Measurements from ENCODE around the gene KCNH6.

KCNH6 gene

GRCh38 chr17:63534816-63535455, 11.8 kb downstream of the KCNH6 start:
- no peak for DNase-seq

DNA sequence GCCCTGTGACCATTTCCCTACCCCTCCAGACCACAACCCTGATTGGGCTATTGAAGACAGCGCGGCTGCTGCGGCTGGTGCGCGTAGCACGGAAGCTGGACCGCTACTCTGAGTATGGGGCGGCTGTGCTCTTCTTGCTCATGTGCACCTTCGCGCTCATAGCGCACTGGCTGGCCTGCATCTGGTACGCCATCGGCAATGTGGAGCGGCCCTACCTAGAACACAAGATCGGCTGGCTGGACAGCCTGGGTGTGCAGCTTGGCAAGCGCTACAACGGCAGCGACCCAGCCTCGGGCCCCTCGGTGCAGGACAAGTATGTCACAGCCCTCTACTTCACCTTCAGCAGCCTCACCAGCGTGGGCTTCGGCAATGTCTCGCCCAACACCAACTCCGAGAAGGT, 12.5 kb downstream of the KCNH6 start:
- no peak for DNase-seq

GRCh38 chr17:63537001-63537400, 13.8 kb downstream of the KCNH6 start:
- no peak for DNase-seq

- DNase-seq, result no peak
Observed at GRCh38 chr17:63537991-63538692, 15.0 kb downstream of the KCNH6 start.

DNA sequence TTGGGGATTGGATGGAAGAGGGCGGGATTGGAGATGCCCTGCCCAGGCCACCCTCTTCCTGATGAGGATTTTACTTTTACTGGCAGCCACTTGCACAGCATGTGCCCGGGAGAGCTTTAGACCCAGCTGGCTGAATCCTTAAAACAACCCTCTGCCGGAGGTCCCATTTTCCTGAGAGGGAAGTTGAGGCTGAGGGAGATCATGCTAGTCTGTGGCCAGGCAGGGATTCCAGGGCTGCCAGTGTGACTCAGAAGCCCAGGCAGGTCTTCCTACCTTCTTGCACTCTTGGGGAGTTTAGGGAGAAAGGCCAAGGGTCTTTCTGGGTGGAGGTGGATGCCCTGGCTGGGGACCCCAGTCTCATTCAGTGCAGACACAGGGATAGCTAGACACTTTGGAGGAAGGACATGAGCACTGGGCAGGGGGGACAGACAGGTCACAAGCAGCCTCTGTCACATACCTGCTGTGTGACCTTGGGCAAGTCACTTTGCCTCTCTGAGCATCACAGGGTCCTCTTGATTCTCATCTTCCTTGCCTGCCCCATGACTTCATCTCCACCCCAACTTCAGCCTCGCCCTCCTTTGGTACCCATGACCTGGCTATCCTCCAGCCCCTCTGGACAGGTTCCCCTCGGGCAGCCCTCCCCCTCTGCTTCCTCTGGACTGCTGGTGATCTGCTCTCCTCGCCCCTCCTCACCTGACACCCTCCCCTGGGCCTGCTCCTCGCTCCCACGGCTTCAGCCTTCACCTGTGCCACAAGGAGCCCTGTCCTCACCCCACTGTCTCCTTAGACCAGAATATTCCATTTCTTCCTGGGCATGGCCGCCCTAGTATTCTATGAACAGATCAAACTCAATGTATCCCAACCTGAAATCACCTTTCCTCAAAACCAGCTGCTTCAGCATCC, 15.8 kb downstream of the KCNH6 start:
- DNase-seq, result no peak

DNA sequence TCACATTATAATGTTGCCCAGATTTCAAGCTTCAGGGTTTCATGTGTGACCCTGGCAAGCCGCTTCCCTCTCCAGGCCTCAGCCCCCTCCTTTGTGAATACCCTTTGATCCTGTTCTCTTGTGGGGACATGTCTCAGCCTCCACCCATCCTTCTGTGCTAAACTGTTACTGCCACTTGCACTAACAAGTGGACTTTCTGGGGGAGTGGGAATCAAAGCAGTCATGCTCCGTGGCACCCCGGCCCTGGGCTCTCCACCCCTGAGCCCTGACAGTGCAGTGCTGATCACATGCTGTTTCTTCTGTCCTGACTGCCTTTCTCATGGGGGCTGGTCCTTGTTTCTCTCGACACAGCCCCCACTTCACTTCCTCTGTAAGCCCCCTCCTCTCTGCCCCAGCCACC, 17.4 kb downstream of the KCNH6 start:
- DNase-seq, result no peak

- DNase-seq, result no peak
Observed at GRCh38 chr17:63542218-63542545, 19.0 kb downstream of the KCNH6 start.

- DNase-seq, result no peak
Observed at GRCh38 chr17:63542942-63543821, 20.0 kb downstream of the KCNH6 start.

DNA sequence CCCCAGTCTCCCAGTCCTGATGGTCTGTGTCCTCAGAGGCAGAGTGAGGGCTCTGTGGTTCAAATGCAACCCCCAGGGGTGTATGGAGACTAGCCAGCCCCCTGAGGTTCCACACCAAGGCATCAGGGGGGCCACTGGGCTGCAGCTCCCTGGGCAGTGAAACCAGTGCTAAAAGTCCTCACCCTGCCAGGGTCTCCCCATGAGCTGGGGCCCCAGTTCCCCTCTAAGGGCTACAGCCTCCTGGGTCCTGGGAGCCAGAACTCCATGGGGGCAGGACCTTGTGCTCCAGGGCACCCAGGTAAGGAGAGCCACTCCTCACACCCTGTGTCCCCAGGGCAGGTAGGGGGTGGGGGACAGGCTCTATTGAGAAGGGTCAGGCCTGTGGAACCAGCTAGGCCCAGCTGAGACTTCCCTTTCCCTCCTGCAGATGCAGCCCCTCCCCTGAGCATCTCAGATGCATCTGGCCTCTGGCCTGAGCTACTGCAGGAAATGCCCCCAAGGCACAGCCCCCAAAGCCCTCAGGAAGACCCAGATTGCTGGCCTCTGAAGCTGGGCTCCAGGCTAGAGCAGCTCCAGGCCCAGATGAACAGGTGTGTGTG, 20.8 kb downstream of the KCNH6 start:
- no peak for DNase-seq

DNA sequence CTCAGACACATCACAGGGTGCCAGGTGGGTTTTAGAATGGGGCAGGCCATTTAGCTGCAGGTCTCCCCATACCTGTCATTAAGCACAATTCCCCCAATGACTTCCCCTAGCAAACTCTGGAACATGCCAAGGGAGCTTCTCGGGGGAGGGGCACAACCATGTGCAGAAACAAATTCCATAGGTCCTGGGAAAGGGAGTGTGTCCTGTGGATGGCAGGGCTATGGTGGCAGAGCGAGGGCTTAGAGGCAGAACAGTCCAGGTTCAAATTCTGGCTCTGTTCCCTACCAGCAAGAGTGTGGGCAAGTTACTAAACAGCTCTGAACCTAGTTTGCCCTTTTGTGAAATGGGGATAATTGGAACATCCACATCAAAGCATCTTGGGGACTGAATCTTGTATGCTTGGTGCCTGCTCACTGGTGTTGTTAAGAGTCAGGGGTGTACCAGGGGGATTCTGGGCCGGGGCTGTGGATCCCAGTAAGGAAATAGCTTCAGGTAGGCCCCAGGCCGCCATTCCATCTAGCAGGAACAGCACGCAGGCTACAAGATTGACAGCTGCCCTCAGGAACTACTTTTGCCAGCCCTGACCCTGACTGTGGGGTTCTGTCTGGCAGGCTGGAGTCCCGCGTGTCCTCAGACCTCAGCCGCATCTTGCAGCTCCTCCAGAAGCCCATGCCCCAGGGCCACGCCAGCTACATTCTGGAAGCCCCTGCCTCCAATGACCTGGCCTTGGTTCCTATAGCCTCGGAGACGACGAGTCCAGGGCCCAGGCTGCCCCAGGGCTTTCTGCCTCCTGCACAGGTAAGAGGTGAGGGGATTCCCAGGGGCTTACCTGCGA, 21.5 kb downstream of the KCNH6 start:
- no peak for DNase-seq

DNA sequence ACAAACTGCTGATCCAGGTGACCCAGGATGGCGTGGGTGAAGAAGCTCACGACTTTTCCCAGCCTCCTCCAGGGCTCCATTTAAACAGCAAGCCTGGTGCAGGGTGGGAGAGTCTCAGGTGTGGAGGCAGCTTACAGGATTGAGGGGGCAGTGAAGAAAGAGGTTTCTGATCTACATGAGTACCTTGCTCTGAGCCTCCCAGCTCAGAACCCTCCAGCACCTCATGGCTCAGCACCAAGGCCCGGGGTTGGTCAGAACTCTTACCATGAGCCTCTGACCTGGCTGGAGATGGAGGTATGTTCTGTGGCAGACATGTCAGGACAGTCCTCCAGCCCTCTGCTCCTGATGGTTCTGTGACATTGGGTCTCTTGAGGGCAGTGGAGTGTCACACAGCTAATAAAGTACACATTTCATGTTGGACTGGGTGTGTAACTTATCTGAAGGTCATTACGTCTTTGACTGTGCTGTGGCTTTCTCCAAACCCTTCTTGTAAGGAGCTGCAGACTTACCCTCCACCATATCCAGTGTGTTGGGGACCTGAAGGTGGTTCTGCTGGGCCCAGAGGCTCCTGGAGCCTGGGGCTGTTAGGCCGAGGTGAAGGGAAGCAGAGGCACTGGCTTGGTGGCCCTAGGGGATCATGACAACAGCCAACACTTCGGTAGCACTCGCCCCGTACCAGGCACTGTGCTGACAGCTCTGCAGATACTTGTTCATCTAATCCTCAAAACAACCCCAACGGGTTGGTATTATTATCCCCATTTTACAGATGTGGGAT, 23.3 kb downstream of the KCNH6 start:
- no peak for DNase-seq

DNA sequence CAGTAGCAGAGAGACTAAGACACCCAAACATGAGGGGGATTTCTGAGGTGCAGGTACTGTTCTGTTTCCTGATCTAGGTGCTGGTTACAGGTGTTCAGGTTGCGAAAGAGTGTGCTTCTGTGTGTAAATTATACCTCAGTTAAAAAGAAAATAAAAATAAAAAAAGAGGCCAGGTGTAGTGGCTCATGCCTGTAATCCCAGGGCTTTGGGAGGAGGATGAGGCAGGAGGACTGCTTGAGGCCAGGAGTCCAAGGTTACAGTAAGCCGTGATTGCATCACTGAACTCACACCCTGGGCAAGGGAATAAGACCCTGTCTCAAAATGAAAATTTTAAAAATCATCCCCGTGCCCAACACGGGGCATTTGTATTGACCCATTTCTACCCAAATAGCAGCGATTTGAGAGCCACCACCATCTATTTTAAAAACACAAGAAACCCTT, 23.9 kb downstream of the KCNH6 start:
- no peak for DNase-seq

DNA sequence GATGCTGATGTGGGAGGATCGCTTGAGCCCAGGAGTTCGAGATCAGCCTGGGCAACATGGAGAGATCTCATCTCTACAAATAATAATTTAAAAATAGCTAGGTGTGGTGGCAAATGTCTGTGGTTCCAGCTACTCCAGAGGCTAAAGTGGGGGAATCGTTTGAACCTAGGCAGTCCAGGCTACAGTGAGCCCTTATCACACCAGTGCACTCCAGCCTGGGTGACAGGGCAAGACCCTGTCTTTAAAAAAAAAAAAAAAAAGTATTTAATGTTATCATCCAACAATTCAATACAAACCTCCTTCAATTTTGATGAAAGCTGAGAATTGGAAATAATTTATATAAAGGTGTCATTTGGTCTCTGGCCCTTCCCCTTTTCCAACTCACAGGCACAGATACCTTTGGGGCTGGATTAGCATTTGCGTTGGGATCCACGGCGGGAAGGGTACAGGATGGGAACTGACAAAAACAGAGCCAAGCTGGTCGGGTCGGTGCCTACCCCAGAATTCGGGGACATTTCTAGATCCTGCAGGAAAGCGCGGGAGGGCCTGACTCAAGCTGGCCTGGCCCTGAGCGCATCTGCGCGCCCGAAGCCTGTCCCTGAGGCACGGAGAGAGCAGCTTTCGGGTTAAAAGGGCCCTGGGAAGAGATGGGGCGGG, 26.3 kb downstream of the KCNH6 start:
- no peak for DNase-seq

GRCh38 chr17:63549946-63550816, 27.0 kb downstream of the KCNH6 start, which contains the start of gene DCAF7:
Gene DCAF7, plus strand, starts transcription at chr17:63550477. Its CDS starts 201 bp downstream, at chr17:63550678.
- DNase-seq, result peak; percentile 99

DNA sequence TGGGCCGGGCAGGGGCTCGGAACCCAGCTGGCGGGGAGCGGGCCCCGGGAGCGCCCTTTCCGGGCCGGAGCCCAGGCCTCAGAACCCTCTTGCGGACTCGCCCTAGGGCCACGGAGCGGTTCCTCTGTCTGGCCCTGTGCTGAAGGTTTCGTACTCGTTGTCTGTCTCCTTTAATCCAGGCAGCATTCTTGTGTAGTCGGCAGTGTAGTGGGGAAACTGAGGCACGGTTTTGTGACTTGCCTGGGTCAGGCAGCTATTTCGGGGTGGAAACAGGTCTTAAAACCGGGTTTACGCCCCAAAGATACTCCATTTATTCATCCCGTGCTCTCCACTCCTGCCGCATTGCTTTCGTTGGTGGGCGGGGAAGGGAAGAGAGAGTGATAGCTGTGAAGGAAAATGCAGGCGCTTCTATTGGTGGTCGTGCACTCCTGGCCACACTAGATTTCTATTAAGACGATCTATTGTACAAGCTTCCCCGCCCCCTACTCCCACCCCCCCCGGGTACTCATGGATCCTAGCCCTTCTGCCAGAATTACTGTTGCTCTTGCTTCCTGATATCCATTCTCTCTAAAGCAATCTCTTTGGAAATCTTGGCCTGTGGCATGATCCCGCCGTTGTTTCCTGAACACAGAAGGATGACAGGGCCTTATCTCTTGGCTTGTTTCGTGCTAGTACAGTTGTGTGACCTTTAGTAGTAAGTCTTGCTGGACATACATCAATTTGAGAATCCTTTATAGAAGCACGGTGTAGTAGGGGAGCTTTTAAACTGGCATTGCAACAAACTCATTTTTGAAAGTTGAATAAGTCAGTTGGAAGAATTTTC, 27.9 kb downstream of the KCNH6 start:
- no peak for DNase-seq

GRCh38 chr17:63552211-63552610, 29.1 kb downstream of the KCNH6 start:
- no peak for DNase-seq

GRCh38 chr17:63555500-63556156, 32.5 kb downstream of the KCNH6 start:
- DNase-seq, result no peak

All from T-helper 1 cell (primary cell).